GM18507 (cell line): ENCODE results near the gene WHRN.
A peak's percentile ranks its signal among the peaks of the same experiment; 100 is the strongest.

Experiments used
- DNase-seq: peaks from one replicate; pipeline ENCODE4 v3.0.0; 2011; ENCODE audit warnings: low read depth; ENCODE audit not compliant: insufficient read length; ENCODE audit errors: extremely low spot score
- FAIRE-seq: peaks from 2 replicates; lab custom pipeline; 2011; peaks lifted over from hg19 to GRCh38; lab: Jason Lieb, UNC

Gene WHRN

DNA sequence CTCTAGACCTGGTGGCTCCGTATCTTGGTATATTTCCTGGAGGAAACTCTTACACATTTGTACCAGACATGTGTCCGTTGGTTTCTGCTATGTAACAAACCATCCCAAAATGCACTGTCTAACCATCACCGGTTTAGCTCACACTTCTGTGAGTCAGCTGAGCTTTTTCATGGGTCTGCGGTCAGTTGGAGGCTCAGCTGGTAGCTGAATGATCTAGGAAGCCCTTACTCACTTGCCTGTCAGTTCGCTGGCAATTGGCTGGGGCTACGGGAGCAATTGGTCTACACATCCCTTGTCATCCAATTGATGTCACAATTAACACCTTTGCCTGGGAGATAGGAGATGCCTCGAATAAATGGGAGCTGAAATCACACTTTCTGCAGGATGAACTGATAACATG lies 11.6 kb upstream of the WHRN start:
- FAIRE-seq (no peak), DNase-seq (no peak)

- FAIRE-seq (no peak), DNase-seq (no peak)
These were observed 10.3 kb upstream of the WHRN start for GRCh38 chr9:114515528-114515927.

- FAIRE-seq (no peak), DNase-seq (no peak)
These were observed 8.6 kb upstream of the WHRN start for GRCh38 chr9:114513959-114514267.

- FAIRE-seq (no peak), DNase-seq (no peak)
These were observed 8.0 kb upstream of the WHRN start for GRCh38 chr9:114513055-114513958.

- no peak for FAIRE-seq
These were observed 7.0 kb upstream of the WHRN start for GRCh38 chr9:114511978-114512874.

DNA sequence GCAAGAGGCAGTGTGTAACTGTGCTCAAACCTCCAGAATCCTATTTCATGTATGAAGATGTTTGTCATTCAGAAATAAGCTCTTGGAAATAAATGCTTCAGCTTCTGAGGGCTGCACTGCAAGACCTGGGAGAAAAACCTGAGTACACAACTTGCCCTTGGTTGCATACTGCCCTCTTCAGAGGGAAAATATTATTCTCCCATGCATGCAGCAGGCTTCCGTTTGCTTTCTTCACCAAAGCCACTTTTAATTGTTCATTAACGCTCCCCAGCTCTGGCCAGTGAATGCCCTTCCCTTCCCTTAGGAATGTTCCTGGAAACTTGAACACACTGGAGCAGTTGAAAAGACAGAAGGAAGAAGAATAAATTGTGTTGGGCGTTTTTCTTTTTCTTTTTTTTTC lies 2.5 kb upstream of the WHRN start:
- FAIRE-seq (peak; percentile 38), DNase-seq (no peak)

More at GRCh38 chr9:114511978-114512874, 7.0 kb upstream of the WHRN start:
- DNase-seq, result no peak

DNA sequence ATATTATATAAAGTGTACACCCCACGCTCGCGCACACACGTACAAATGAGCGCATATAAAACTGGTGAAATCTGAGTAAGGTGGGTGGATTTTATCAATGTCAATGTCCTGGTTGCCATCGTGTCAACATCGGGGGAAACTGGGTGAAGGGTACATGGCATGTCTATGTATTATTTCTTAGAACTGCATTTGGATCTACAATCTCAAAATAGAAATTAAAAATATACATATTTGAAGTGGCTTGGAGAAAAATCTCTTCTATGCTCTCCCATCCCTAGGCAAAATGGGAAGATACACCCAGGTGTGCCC lies 763 bp upstream of the WHRN start:
- DNase-seq (no peak), FAIRE-seq (no peak)

DNA sequence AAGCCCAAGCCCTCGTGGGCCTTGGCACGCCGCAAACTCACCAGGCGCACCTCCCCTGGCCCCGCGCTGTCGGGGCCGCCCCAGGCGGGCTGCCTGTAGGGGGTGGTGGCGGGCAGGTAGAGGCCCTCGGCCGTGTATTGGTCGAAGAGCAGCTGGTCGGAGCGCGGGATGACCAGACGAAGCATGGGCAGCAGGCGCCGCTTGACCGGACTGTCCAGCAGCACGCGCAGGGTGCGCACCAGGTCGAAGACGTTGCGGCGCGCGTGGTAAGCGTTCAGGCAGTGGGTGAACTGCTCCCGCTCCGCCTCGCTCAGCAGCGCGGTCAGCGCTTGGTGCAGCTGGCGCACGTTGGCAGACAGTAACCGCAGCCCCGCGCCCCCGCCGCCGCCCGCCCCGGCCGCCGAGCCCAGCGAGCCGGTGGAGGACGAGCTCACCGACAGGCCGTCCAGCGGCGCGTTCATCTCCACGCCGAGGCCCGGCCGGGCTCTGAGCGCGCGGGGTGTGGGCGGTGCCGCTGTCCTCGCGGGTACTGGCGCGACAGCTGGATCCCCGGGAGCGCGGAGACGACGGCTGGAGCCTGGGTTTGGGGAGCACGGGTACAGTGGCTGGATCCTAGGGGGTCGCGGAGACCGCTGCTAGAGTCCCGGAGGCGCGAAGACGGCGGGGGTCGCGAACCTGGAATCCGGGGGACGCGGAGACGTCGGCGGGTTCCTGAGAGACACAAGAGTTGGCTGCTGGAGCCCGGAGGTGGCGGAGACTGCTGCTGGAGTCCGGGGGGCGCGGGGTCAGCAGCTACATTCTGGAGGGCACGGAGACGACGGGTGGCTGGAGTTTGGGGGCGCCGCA lies 709 bp downstream of the WHRN start:
- DNase-seq, result no peak
- no peak for FAIRE-seq

GRCh38 chr9:114503522-114504340 lies 1.5 kb downstream of the WHRN start:
- DNase-seq, result no peak
- FAIRE-seq, result no peak

GRCh38 chr9:114503009-114503408 lies 2.3 kb downstream of the WHRN start:
- DNase-seq, result no peak
- no peak for FAIRE-seq

- FAIRE-seq, result no peak
- no peak for DNase-seq
These were observed 3.2 kb downstream of the WHRN start for GRCh38 chr9:114501796-114502682.

- FAIRE-seq, result no peak
- DNase-seq, result no peak
These were observed 4.5 kb downstream of the WHRN start for GRCh38 chr9:114500697-114501292.

DNA sequence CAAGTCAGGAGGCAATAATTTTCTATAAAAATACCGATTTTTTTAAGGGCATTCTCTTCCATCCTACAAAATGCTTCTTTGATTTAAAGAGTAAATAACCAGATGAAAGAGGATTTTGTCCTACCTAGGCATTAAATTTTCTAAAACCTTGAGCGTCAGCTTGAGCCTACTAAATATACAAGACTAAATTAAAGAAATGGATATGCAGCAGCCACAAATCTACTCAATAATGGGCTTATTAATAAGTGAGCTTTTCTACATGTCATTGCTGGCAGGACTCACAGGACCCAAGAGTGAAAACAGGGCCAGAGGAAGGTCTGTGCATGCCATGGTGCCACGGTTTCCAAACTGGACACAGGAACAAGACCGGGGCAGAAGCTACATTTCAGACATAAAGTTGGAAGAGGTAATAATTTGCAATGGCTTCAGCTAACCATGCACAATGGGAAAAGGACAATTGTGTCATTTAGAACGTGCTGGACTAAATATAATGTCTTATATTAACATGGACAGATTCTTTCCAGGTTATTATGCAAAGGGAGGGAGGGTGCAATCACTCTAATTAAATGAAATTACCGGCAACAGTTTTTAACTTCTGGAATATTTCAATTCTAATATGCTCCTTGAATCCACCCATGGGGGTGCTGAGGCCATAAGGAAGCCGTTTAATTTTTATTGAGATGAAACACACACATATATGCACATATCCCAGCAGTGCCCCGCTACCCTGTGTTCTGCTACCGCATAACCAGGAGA lies 5.2 kb downstream of the WHRN start:
- DNase-seq (no peak), FAIRE-seq (no peak)

GRCh38 chr9:114499528-114499927 lies 5.7 kb downstream of the WHRN start:
- FAIRE-seq, result no peak
- no peak for DNase-seq

GRCh38 chr9:114497727-114498382 lies 7.4 kb downstream of the WHRN start:
- no peak for DNase-seq
- no peak for FAIRE-seq

DNA sequence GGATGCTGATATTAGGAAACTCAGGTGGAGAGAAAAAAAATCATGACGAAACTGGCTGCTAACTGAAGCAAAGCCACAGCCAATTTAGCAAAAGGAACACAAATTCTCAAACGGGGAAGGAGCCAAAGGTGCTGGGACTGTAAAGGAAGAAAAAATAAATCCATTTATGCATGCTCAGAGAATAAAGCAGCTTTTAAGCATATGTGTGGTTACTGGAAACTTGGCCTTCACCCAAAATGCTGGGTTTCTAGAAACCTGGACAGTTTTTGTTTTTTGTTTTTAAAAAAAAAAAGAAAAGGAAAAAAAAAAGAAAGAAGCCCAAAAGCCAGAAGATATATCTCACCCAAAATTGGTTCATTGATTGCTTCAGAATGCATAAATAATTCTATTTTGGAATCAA lies 8.0 kb downstream of the WHRN start:
- FAIRE-seq, result no peak
- DNase-seq, result no peak

DNA sequence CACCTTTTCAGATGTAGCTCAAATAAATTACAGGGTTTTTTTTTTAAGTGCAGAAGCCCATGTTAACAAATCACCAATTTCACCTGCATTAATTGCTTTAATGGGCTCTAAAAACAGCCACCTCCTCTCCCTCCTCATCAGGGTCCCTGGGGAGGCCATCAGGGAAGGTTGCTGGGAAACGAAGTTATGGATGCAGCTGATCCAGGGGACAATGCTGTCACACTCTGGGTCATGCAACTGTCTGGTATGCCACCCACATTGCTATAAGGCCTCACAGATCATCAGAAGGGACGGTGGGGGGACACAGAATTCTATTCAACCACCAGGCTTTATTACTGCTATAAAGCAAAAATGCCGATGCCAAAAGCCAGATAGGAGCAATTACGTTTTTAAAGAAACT lies 9.3 kb downstream of the WHRN start:
- FAIRE-seq (no peak), DNase-seq (no peak)
